ENCODE data around the gene ZNF423.

ZNF423 gene

GRCh38 chr16:49833085-49833484 is 22.8 kb downstream of the ZNF423 start:
- TF ChIP-seq GATA2 (IDR thresholded peaks at IDR 0.05; ENCODE audit: low read depth, low read length) (no peak), GATA3 (IDR thresholded peaks at IDR 0.05; ENCODE audit: low read depth, low read length) (no peak)

GRCh38 chr16:49832177-49832576 is 23.7 kb downstream of the ZNF423 start:
- no peak for TF ChIP-seq GATA3 (IDR thresholded peaks at IDR 0.05; ENCODE audit: low read depth, low read length)
- no peak for TF ChIP-seq GATA2 (IDR thresholded peaks at IDR 0.05; ENCODE audit: low read depth, low read length)

- TF ChIP-seq GATA3 (IDR thresholded peaks at IDR 0.05; ENCODE audit: low read depth, low read length) (no peak), GATA2 (IDR thresholded peaks at IDR 0.05; ENCODE audit: low read depth, low read length) (no peak)
Measured at GRCh38 chr16:49830873-49831272, 25.0 kb downstream of the ZNF423 start.

- TF ChIP-seq GATA2 (IDR thresholded peaks at IDR 0.05; ENCODE audit: low read depth, low read length): no peak
- no peak for TF ChIP-seq GATA3 (IDR thresholded peaks at IDR 0.05; ENCODE audit: low read depth, low read length)
Measured at GRCh38 chr16:49828533-49829267, 27.2 kb downstream of the ZNF423 start.

- no peak for TF ChIP-seq GATA3 (IDR thresholded peaks at IDR 0.05; ENCODE audit: low read depth, low read length)
- no peak for TF ChIP-seq GATA2 (IDR thresholded peaks at IDR 0.05; ENCODE audit: low read depth, low read length)
Measured at GRCh38 chr16:49827805-49828438, 28.0 kb downstream of the ZNF423 start.

GRCh38 chr16:49826515-49826914 is 29.4 kb downstream of the ZNF423 start:
- TF ChIP-seq GATA3 (IDR thresholded peaks at IDR 0.05; ENCODE audit: low read depth, low read length) (no peak), GATA2 (IDR thresholded peaks at IDR 0.05; ENCODE audit: low read depth, low read length) (no peak)

GRCh38 chr16:49825041-49825440 is 30.9 kb downstream of the ZNF423 start:
- TF ChIP-seq GATA3 (IDR thresholded peaks at IDR 0.05; ENCODE audit: low read depth, low read length) (no peak), GATA2 (IDR thresholded peaks at IDR 0.05; ENCODE audit: low read depth, low read length) (no peak)

- TF ChIP-seq GATA2 (IDR thresholded peaks at IDR 0.05; ENCODE audit: low read depth, low read length): no peak
- no peak for TF ChIP-seq GATA3 (IDR thresholded peaks at IDR 0.05; ENCODE audit: low read depth, low read length)
Measured at GRCh38 chr16:49824593-49824992, 31.3 kb downstream of the ZNF423 start.

GRCh38 chr16:49822649-49823370 is 33.1 kb downstream of the ZNF423 start:
- TF ChIP-seq GATA2 (IDR thresholded peaks at IDR 0.05; ENCODE audit: low read depth, low read length) (no peak), GATA3 (IDR thresholded peaks at IDR 0.05; ENCODE audit: low read depth, low read length) (no peak)

- TF ChIP-seq GATA2 (IDR thresholded peaks at IDR 0.05; ENCODE audit: low read depth, low read length) (no peak), GATA3 (IDR thresholded peaks at IDR 0.05; ENCODE audit: low read depth, low read length) (no peak)
Measured at GRCh38 chr16:49821614-49822282, 34.2 kb downstream of the ZNF423 start.

GRCh38 chr16:49821156-49821555 is 34.8 kb downstream of the ZNF423 start:
- no peak for TF ChIP-seq GATA3 (IDR thresholded peaks at IDR 0.05; ENCODE audit: low read depth, low read length)
- no peak for TF ChIP-seq GATA2 (IDR thresholded peaks at IDR 0.05; ENCODE audit: low read depth, low read length)

- TF ChIP-seq GATA2 (IDR thresholded peaks at IDR 0.05; ENCODE audit: low read depth, low read length) (no peak), GATA3 (IDR thresholded peaks at IDR 0.05; ENCODE audit: low read depth, low read length) (no peak)
Measured at GRCh38 chr16:49817754-49818507, 38.0 kb downstream of the ZNF423 start.

- TF ChIP-seq GATA3 (IDR thresholded peaks at IDR 0.05; ENCODE audit: low read depth, low read length) (no peak), GATA2 (IDR thresholded peaks at IDR 0.05; ENCODE audit: low read depth, low read length) (no peak)
Measured at GRCh38 chr16:49816875-49817274, 39.0 kb downstream of the ZNF423 start.

Measured in SH-SY5Y (cell line).